K562 (cell line): ENCODE data around the gene ZNF280C. TPM values are rescaled to one million over a fixed set of nuclear protein-coding genes. Genes with fewer than 3 reads are reported as not detected.

Experiments used
- ATAC-seq: fragments of 200-7000 bp; cut with Tn5 transposase; 3 replicates; pipeline ENCODE4 v1.9.1; 2020; ENCODE audit warnings: moderate library complexity
- BruUV-seq: library from RNA; stranded (reverse); fragments of 400-500 nt; replicated peaks from 2 replicates; lab custom pipeline; 2021; lab: Mats Ljungman, UMichigan
- CTCF ChIA-PET: fragments of 300-600 bp; formaldehyde crosslinking; extraction: SDS; loops from one replicate; lab custom pipeline; 2021; ENCODE audit warnings: low intra/inter-chr PET ratio; lab: Yijun Ruan, JAX
- POLR2A ChIA-PET: fragments of 300-600, 350-650 bp; sonication (Branson Sonifier 250); formaldehyde crosslinking; extraction: SDS; loops from one replicate; lab custom pipeline; 2021; ENCODE audit warnings: antibody characterized with exemption, inconsistent platforms; lab: Yijun Ruan, JAX
- DNase-seq, 4 experiments: peaks; one replicate each; pipeline versions ENCODE4 v3.0.0 to v3.0.0-alpha.2; 2011 to 2018; ENCODE audit warnings: low spot score in 3 of 4, mixed read lengths in 3 of 4; ENCODE audit errors: extremely low read depth in 1 of 4
- FAIRE-seq: peaks from 2 replicates; lab custom pipeline; 2011; peaks lifted over from hg19 to GRCh38; lab: Jason Lieb, UNC
- H2AFZ ChIP-seq: 2 replicates; pipeline ENCODE4 v1.6.0; 2011; ENCODE audit warnings: low read depth, low read length, control low read depth, inconsistent platforms
- H3K27ac ChIP-seq: fragments of 200-600 bp; 3 replicates; pipeline ENCODE4 v1.8.0; 2011; ENCODE audit warnings: low read depth, mild to moderate bottlenecking, control low read depth, inconsistent platforms, low read length, moderate library complexity, mixed read lengths; ENCODE audit errors: extremely low read depth
- H3K27me3 ChIP-seq, 2 experiments: fragments of 300-600 bp in 1 of 2; 2 replicates in 1 of 2; 3 replicates in 1 of 2; pipeline versions ENCODE4 v1.6.0 to v1.8.0; 2011; ENCODE audit warnings: inconsistent platforms in 2 of 2, low read length in 2 of 2, mild to moderate bottlenecking in 1 of 2, mixed read lengths in 1 of 2, moderate library complexity in 1 of 2; ENCODE audit not compliant: control insufficient read depth in 2 of 2, insufficient read depth in 2 of 2
- H3K36me3 ChIP-seq: fragments of 300-600 bp; 3 replicates; pipeline ENCODE4 v1.8.0; 2011; ENCODE audit warnings: mild to moderate bottlenecking, low read length, inconsistent platforms; ENCODE audit not compliant: control insufficient read depth, insufficient read depth
- H3K4me1 ChIP-seq, 2 experiments: fragments of 200-600 bp in 1 of 2; replicated peaks in 1 of 2; 2 replicates in 1 of 2; 3 replicates in 1 of 2; pipeline versions ENCODE4 v1.5.1 to v1.8.0; 2011; ENCODE audit warnings: inconsistent platforms in 2 of 2, low read length in 2 of 2, mild to moderate bottlenecking in 1 of 2, mixed read lengths in 1 of 2, moderate library complexity in 1 of 2; ENCODE audit not compliant: control insufficient read depth in 2 of 2, insufficient read depth in 2 of 2
- H3K4me2 ChIP-seq: 2 replicates; pipeline ENCODE4 v1.6.1; 2011; ENCODE audit warnings: low read length, control low read depth, inconsistent platforms, mixed read lengths; ENCODE audit not compliant: insufficient read depth
- H3K4me3 ChIP-seq: fragments of 200-600 bp; sonication (generic), shearing (Covaris generic); 2 replicates; pipeline ENCODE4 v1.5.1; 2016; ENCODE audit warnings: control low read depth, inconsistent platforms
- H3K79me2 ChIP-seq: fragments of 200-600 bp; 3 replicates; pipeline ENCODE4 v1.8.0; 2011; ENCODE audit warnings: low read length, inconsistent platforms; ENCODE audit not compliant: control insufficient read depth, insufficient read depth
- H3K9ac ChIP-seq, 2 experiments: 2 replicates each; pipeline versions ENCODE4 v1.6.0 to v1.6.1; 2011; ENCODE audit warnings: low read depth in 2 of 2, low read length in 2 of 2, control low read depth in 1 of 2, inconsistent platforms in 1 of 2, mild to moderate bottlenecking in 1 of 2, mixed read lengths in 1 of 2; ENCODE audit not compliant: insufficient read depth in 1 of 2
- H3K9me1 ChIP-seq: one replicate; pipeline ENCODE4 v1.6.0; 2011; ENCODE audit warnings: inconsistent platforms, mild to moderate bottlenecking, low read length, moderate library complexity; ENCODE audit not compliant: control insufficient read depth, insufficient read depth
- H3K9me3 ChIP-seq: replicated peaks from 2 replicates; pipeline ENCODE4 v1.5.1; 2011; ENCODE audit warnings: low read depth, low read length, inconsistent platforms; ENCODE audit not compliant: control insufficient read depth, insufficient read depth
- H4K20me1 ChIP-seq: replicated peaks from 2 replicates; pipeline ENCODE4 v1.6.1; 2011; ENCODE audit warnings: low read length, inconsistent platforms, mixed read lengths; ENCODE audit not compliant: control insufficient read depth, insufficient read depth
- ATF7 ChIP-seq: fragments of 450-650 bp; IDR thresholded peaks from 2 replicates; pipeline ENCODE4 v1.7.1; 2014; ENCODE audit warnings: mild to moderate bottlenecking, moderate library complexity
- CREM ChIP-seq: IDR thresholded peaks from 2 replicates; pipeline ENCODE4 v1.6.1; 2014; ENCODE audit warnings: antibody characterized with exemption, low read depth
- FIP1L1 ChIP-seq: fragments of 200-400 bp; formaldehyde crosslinking; IDR thresholded peaks from 2 replicates; pipeline ENCODE4 v1.6.1; 2018; ENCODE audit warnings: mild to moderate bottlenecking, low read depth, low read length; ENCODE audit not compliant: poor library complexity, severe bottlenecking
- FOXP1 ChIP-seq: sonication (generic); formaldehyde crosslinking; IDR thresholded peaks from 2 replicates; pipeline ENCODE4 v1.8.0; 2022; ENCODE audit warnings: mild to moderate bottlenecking, missing genetic modification reagents
- HNRNPL ChIP-seq: fragments of 200-400 bp; formaldehyde crosslinking; IDR thresholded peaks from 2 replicates; pipeline ENCODE4 v1.6.1; 2017; ENCODE audit warnings: low read depth, mild to moderate bottlenecking, low read length
- KAT7 ChIP-seq: sonication (generic); formaldehyde crosslinking; IDR thresholded peaks from 2 replicates; pipeline ENCODE4 v1.8.0; 2022; ENCODE audit warnings: missing genetic modification reagents, mild to moderate bottlenecking, borderline replicate concordance
- PHF20 ChIP-seq: fragments of 450-650 bp; IDR thresholded peaks from 2 replicates; pipeline ENCODE4 v1.6.1; 2018; ENCODE audit not compliant: partially characterized antibody
- RNF2 ChIP-seq: sonication (generic); IDR thresholded peaks from 2 replicates; pipeline ENCODE4 v1.6.1; 2016
- SIN3B ChIP-seq: fragments of 450-650 bp; IDR thresholded peaks from 2 replicates; pipeline ENCODE4 v1.6.1; 2017; ENCODE audit warnings: low read depth, mild to moderate bottlenecking, moderate library complexity
- ZNF124 ChIP-seq: sonication (generic); formaldehyde crosslinking; IDR thresholded peaks from 2 replicates; pipeline ENCODE4 v1.8.1; 2022; ENCODE audit warnings: missing genetic modification reagents
- ZNF133 ChIP-seq: fragments of 250-450 bp; sonication (Bioruptor Pico); IDR thresholded peaks from 2 replicates; pipeline ENCODE4 v1.4.0; 2020; ENCODE audit warnings: mild to moderate bottlenecking
- WGBS: fragments of 100-300 bp; shearing (Covaris generic); methylation state at CpG from one replicate; pipeline ENCODE4 v1.1.6; 2016; ENCODE audit warnings: low coverage, mixed read lengths; ENCODE audit not compliant: insufficient coverage; ENCODE audit errors: missing lambda C conversion rate; 5-methylcytosine and 5-hydroxymethylcytosine counted together
- in situ Hi-C: fragments of 300-500 bp; cut with MboI; formaldehyde crosslinking; loops from 4 replicates; pipeline ENCODE4 v1.15.0; 2018; ENCODE audit warnings: inconsistent platforms, mixed read lengths
- intact Hi-C: fragments of 100-400 bp; cut with micrococcal nuclease; formaldehyde crosslinking; loops from 2 replicates; pipeline ENCODE4 v1.14.2; 2022
- polyA plus RNA-seq, 8 experiments: library from polyadenylated mRNA; depleted of rRNA in 4 of 8; stranded (reverse) in 5 of 8; unstranded in 3 of 8; fragments of >200 nt; fragmentation: Nextera tagmentation in 2 of 8; fragmentation: Illumina TruSeq in 1 of 8; extraction: Ambion mirVana in 2 of 8; extraction: Trizol in 1 of 8; gene quantifications; 2 replicates each; pipeline versions ENCODE4 v1.2.1 to v1.2.3, GENCODE V29; 2011 to 2014; ENCODE audit warnings: inconsistent platforms in 1 of 8, missing spikeins in 1 of 8
- total RNA-seq, 7 experiments: library from RNA; depleted of rRNA in 6 of 7; stranded (reverse); fragments of >200 nt in 6 of 7; fragmentation: Illumina TruSeq in 2 of 7; extraction: Trizol in 2 of 7; gene quantifications; 2 replicates each; pipeline versions ENCODE4 v1.2.1 to v1.2.3, GENCODE V29; 2011 to 2021; ENCODE audit warnings: low replicate concordance in 1 of 7
- TF ChIP-seq, protein P1 (sequence below): sonication (generic); formaldehyde crosslinking; IDR thresholded peaks from 2 replicates; pipeline ENCODE4 v1.9.0; 2022; ENCODE audit warnings: mild to moderate bottlenecking, missing genetic modification reagents

Gene ZNF280C
- total and polyA plus RNA-seq, 9 of the 15 experiments (the other 6 are each of a cell fraction or from before 2014, with no cell fraction given) = 1.6 to 8.3 (median 4.4) TPM

DNA sequence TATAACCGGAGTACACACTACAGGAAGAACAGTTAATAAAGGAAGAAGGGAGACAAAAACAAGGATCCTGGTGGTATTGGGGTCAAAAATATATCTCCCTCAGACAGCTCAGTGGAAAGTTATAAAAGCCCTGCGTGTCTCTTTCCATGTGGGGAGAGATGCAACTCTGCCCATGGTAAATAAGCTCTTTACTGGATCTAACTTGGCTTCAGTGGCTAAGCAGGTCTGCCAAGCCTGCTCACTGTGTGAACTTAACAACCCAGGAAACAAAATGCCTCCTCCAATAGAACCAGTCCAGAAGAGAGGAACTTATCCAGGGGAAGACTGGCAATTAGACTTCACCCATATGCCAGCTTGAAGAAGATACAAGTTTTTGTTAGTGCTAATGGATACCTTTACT lies 17.0 kb upstream of the ZNF280C start:
- Histone ChIP-seq H3K9me3 (no peaks in the 10 kb centered on the region), H3K9ac (no peak overlapping the region), H3K4me2 (no peak overlapping the region), H3K4me3 (no peak overlapping the region), H3K36me3 (no peaks in the 10 kb centered on the region), H2AFZ (no peak overlapping the region), H4K20me1 (no peaks in the 10 kb centered on the region), H3K4me1 (no peaks in the 10 kb centered on the region), H3K9me1 (no peaks in the 10 kb centered on the region), H3K27me3 (no peaks in the 10 kb centered on the region; a peak in 1 of 5 replicates), H3K79me2 (no peaks in the 10 kb centered on the region), H3K27ac (no peak overlapping the region)
- no peak for TF ChIP-seq RNF2
- no peak for TF ChIP-seq PHF20
- no peak for TF ChIP-seq KAT7 (CRISPR knock-in tag)
- TF ChIP-seq, protein P1, sequence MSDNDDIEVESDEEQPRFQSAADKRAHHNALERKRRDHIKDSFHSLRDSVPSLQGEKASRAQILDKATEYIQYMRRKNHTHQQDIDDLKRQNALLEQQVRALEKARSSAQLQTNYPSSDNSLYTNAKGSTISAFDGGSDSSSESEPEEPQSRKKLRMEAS = no peak
- TF ChIP-seq ATF7 = no peak
- no peak for TF ChIP-seq ZNF124 (CRISPR knock-in tag)
- ChIA-PET CTCF (no interaction called here), POLR2A (interaction anchor here (1.1 kb wide), 1 partner anchor 23 kb away, joined by 4 read pairs; no protein-coding TSS in a partner anchor)
- no peak for FAIRE-seq
- 14% methylated on average over 2 of the region's 2 CpGs for WGBS
- ATAC-seq = no peak
- intact Hi-C loops (no loop called here), in situ Hi-C loops (no loop called here)
- no TSS peak for BruUV-seq
- DNase-seq = no peak

DNA sequence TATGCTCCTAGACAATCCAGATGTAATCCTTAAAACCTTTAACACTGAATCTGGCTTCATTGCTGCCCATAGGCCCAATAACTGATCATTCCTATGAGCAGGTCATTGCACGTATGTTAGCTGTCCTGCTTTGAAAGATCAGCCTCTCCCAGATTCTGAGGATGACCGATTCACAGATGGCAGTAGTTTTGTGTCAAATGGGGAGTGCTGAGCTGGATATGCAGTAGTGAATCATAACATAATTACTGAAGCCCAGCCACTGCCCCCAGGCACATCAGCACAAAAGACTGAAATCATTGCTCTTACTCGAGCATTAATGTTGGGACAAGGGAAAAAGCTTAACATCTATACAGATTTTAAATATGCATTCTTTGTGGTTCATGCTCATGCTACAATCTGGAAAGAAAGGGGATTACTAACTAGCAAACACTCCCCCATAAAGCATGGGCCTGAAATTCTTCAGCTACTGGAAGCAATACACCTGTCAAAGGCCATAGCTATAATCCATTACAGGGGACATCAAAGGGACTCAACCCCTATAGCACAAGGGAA lies 16.4 kb upstream of the ZNF280C start:
- DNase-seq (no peak), ATAC-seq (no peak), FAIRE-seq (no peak)
- no peak overlapping the region for H3K27ac ChIP-seq
- no peak overlapping the region for H3K4me2 ChIP-seq
- in situ Hi-C loops = no loop called here
- no peaks in the 10 kb centered on the region for H4K20me1 ChIP-seq
- no TSS peak for BruUV-seq
- intact Hi-C loops = no loop called here
- H3K27me3 ChIP-seq = no peaks in the 10 kb centered on the region; a peak in 1 of 5 replicates
- POLR2A ChIA-PET = interaction anchor here (1.1 kb wide), 1 partner anchor 24 kb away, joined by 4 read pairs; no protein-coding TSS in a partner anchor
- CTCF ChIA-PET = no interaction called here
- no peak overlapping the region for H2AFZ ChIP-seq
- H3K9ac ChIP-seq = no peak overlapping the region
- no peaks in the 10 kb centered on the region for H3K4me1 ChIP-seq
- no peaks in the 10 kb centered on the region for H3K9me1 ChIP-seq
- H3K36me3 ChIP-seq = no peaks in the 10 kb centered on the region
- TF ChIP-seq FIP1L1 = no peak
- no peak for TF ChIP-seq HNRNPL
- TF ChIP-seq ZNF133 (CRISPR knock-in tag) = no peak
- no peak for TF ChIP-seq FOXP1 (CRISPR knock-in tag)
- no peak for TF ChIP-seq SIN3B
- TF ChIP-seq CREM = no peak
- H3K4me3 ChIP-seq = no peak overlapping the region
- H3K9me3 ChIP-seq = no peaks in the 10 kb centered on the region
- WGBS = 2% methylated on average over 3 of the region's 3 CpGs
- no peaks in the 10 kb centered on the region for H3K79me2 ChIP-seq
